Stimulated activated CD4-positive, alpha-beta T cell treated with anti-CD3 and anti-CD28 coated beads, Interleukin-2, amount 100 ng/mL, for 4 hours (primary cell): ENCODE measurements around the gene SMAD3.

Experiments used
- DNase-seq: peaks from one replicate; pipeline ENCODE4 v3.0.0-alpha.2; 2020; ENCODE audit warnings: low read depth

SMAD3 gene

DNA sequence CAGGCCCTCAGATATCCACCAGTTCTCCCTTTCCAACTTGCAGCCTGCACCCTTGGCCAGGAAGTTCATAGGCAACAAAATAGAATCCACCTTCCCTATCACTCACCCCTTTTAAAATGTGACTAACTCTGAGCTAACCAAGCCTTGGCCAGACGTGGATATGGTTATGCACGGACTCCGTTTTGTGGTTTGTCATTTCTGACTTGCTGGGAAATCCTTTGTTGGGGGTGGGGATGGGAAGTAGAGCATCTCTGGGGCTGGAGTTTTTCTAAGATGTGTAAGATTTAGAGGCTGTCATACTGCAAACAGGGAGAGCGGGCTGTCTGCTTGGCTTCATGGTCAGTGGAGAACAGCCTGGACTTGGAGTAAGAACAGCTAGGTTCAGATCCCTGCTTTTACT is 62.6 kb downstream of the SMAD3 start:
- no peak for DNase-seq

DNA sequence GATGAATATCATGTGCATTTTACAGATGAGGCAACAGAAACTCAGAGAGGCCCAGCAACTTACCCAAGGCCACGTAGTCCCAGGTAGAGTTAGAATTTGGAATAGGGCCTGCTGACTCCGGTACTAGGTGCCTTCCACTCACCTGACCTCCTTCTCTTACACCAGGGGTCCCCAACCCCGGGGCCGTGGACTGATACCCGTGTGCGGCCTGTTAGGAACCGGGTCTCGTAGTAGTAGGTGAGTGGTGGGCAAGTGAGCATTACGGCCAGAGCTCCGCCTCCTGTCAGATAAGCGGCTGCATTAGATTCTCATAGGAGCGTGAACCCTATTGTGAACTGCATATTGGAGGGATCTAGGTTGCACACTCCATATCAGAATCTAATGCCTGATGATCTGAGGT is 64.8 kb downstream of the SMAD3 start:
- DNase-seq, result no peak

DNA sequence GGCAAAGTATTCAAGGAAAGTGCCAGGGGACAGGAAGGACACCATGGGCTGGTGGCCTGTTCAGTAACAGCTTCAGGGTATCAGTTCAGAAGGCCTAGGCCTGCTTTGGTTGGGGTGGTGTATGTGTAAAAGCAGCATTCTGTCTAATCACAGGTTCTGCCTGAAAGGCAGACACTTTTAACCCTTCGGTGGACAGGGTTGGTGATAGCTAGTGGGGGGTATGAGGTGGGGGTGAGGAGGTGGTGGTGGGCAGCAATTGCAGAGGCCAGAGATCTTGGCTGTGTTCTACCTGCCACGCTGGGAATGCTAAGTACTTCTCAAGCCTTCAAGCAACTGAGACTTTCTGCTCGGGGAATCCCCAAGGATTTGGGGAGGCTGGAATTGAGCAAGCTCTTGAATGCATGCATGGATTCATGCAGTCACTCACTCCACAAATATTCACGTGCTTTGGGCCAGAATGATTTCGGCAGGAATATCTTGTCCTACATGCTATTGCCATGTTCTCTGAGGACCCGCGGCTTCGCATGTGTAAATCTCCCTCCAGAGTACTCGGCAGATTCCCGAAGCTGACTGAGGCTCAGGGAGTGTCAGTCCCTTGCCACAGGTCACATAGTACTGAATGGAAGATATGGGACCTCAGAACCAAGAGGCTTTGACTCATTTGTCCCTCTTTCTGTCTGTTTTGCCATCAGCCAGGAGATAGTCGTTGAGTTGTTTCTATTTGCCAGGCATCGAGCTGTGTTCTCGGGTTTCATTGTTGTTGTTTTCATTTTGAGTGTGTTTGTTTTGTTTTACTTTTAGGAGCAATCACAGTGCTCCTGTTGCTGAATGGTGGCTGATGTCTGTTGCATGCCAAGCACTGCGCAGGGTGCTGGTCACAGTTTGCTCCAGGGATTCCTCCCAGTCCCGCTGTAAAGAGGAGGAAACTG is 65.5 kb downstream of the SMAD3 start:
- DNase-seq, result no peak

DNA sequence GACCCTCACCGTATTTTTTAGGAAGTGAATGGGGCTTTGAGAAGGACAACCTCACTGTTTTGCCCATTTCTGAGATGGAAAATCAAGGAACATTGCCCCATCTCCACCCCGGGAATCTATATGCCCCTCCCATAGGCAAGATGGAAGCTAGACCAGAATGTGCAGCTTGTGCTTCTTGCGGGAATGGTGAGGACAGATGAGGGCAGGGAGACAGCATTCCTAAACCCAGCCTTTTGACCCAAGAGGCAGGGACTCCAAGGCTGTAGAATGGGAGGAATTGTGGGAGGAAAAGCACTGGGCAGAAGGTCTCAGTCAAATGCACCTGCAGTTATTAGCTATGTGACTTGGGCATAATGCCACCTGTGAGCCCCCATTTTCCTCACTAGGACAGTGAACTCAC is 66.9 kb downstream of the SMAD3 start:
- no peak for DNase-seq

- no peak for DNase-seq
These were observed 67.6 kb downstream of the SMAD3 start for GRCh38 chr15:67133026-67133425.

GRCh38 chr15:67133738-67134066 is 68.3 kb downstream of the SMAD3 start:
- DNase-seq, result no peak

DNA sequence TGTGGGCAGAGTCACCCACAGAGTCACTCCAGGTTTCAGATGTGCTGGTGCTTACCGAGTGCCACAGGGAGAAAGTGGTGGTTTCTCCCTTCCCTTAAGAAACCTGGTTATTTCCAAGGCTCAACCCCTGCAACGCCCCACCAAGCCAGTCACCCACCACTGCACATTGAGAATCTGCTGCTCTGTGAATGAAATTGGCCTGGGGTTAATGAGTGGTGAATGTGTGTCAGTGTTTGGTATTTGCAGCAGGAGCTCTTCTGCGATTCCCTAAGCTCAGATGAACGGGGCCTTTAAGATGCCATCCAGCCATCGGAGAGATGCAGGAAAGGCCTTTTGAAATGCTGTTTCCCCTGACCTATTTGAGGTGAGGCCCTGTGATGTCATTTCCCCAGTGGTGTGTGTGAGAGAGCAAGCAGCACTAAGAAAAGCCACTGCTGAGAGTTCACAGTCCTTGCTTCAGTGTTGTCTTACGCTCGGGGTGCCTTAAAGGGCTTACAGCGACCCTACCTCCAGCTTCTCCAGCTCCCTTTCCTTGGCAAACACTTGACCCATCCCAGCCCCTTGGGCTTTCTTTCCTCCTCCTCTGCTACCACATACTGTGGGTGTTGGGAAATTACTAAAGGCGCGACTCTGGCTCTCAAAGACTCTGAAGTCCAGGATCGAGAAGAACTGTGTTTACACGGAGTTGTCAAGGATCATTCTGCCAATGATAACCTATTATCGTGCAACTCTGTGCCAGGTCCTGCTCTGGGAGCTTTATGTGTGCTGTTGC is 68.9 kb downstream of the SMAD3 start:
- DNase-seq, result peak; percentile 43

- no peak for DNase-seq
These were observed 69.6 kb downstream of the SMAD3 start for GRCh38 chr15:67134871-67135492.

DNA sequence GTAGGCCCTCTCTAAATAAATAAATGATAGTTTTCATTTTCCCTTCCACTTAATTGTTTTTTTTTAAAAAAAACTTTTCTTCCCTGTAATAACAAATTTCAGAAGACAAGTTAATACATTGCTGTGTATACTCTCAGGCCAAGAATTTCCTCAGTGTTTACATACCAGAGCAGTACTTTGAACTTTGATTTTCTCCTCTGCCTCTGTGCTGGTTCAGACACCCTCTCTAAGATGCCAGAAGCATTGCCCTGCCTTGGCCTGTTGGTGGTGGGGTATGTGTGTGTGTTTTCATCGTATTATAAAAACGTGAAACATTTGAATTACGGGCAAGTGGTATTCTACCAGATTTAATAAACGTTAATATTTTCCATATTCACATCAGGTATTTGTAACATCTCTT is 70.1 kb downstream of the SMAD3 start:
- no peak for DNase-seq

DNA sequence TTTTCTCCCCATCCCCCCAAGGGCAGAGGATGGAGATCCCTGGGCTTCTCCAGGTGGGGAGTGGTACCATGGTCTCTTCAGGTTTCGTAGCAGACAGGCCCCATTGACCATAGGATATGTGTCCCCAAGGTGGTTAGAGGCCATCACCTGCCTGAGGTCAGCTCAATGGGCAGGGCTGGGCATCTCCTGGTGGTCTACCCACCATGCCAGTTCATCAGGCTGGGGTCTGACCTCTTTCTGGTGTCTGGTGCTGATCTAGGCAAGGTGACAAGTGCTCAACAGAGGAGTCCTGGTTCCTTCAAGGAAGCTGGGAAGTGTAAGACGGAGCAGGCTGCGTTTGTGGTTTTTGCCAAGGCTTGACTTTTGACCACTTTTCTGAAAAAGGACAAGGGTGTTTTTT is 71.4 kb downstream of the SMAD3 start:
- no peak for DNase-seq

DNA sequence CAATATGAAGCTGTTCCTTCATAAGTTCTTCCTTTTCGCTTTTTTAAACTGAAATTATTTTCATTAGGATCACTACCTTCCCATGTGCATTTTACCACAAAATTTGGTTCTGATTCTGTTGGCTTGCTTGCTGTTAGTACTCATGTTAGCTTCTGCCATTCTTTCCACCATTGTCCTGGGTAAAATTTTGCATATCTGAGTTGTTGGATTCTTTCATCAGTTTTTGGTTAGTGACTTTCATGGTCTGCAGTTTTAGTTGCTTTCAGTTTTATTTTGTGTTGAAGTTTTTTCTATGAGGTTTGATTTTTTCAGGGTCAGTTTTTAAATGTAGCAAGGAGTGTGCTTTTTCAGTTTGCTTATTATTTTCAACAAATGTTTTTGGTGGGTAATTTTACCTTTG is 71.9 kb downstream of the SMAD3 start:
- DNase-seq, result no peak

- DNase-seq, result no peak
These were observed 72.8 kb downstream of the SMAD3 start for GRCh38 chr15:67137951-67138848.

- no peak for DNase-seq
These were observed 73.8 kb downstream of the SMAD3 start for GRCh38 chr15:67138891-67139855.

DNA sequence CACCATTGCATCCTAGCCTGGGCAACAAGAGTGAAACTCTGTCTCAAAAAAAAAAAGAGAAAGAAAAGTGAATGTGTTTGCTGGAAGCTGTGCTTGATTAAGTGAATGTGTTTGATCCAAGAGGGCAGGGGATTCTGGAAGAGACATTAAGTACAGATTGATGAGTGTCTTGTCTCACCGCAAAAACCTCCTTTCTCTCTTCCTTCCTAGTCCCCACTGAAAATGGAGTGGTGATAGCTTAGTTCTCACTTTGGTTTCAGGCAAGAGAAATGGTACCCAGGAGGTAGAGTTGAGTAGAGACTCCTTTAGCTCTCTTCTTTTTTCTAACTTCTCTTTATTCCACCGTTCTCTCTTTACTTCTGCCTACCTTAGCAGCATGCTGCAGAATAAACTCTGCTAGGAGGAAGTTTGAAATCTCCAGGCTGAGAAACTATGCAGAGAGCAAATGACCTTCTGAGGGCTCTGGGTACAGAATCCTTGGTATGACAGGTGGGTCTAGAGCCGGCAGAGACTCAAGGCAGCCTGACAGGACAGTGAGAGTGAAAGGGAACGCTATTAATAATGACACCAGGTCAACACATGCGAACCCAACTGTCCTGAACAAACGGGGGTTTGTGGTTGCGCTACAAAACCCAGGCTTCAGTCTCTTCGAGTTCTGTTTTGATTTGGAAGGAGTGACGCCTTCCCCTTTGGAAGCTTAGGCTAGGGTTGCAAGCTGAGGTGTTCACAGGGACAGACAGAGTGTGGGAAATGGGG is 74.9 kb downstream of the SMAD3 start:
- no peak for DNase-seq

- no peak for DNase-seq
These were observed 76.8 kb downstream of the SMAD3 start for GRCh38 chr15:67142092-67142766.

- no peak for DNase-seq
These were observed 77.3 kb downstream of the SMAD3 start for GRCh38 chr15:67142767-67143100.

DNA sequence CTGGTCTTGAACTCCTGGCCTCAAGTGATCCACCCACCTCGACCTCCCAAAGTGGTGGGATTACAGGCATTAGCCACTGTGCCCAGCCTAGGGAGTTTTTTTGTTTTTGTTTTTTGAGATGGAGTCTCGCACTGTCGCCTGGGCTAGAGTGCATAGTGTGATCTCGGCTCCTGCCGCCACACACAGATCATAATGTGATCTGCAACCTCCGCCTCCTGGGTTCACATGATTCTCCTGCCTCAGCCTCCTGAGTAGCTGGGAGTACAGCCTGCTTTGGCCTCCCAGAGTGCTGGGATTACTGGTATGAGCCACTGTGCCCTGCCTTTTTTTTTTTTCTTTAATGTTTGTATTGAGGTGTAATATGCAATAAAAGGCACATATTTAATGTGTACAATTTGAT is 78.2 kb downstream of the SMAD3 start:
- no peak for DNase-seq

DNA sequence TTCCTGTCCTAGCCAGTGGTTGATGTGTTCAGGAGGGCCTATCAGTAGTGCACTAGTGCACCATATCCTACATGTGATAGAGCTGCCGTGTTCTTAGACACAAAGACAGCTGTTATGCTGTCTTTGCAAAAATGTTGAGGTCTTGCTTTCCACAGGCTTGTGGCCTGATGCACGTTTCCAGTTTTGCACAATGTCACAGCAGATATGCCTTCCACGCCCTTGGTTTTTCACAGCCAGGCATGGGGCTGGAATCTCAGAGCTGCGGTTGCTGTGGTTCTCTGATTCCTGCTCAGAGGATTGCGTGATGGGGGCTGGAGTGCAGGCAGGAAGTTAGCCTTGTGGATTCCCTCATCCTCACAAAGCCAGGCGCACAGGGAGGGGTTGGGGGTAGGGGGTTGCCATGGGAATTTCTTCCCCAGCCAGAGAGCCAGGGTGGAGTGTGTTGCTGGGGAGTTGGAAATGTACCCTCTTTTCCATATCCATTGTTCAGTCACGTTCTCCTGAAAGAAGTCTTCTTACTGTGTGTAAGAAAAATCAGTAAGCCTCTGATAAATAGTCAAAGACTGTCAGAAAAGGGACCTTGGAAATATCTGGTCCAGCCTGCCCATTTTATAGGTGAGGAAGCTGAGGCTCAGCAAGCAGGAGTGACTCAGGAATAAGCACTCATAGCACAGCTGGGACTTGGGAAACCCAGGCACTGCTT is 79.4 kb downstream of the SMAD3 start:
- no peak for DNase-seq

GRCh38 chr15:67145312-67145610 is 79.9 kb downstream of the SMAD3 start:
- DNase-seq, result no peak
